ENCODE data around the gene THRB. TPM values are rescaled to one million over a fixed set of nuclear protein-coding genes. Genes with fewer than 3 reads are reported as not detected.

Gene THRB
- total RNA-seq, 1 donor from 2014 or later: not detected

DNA sequence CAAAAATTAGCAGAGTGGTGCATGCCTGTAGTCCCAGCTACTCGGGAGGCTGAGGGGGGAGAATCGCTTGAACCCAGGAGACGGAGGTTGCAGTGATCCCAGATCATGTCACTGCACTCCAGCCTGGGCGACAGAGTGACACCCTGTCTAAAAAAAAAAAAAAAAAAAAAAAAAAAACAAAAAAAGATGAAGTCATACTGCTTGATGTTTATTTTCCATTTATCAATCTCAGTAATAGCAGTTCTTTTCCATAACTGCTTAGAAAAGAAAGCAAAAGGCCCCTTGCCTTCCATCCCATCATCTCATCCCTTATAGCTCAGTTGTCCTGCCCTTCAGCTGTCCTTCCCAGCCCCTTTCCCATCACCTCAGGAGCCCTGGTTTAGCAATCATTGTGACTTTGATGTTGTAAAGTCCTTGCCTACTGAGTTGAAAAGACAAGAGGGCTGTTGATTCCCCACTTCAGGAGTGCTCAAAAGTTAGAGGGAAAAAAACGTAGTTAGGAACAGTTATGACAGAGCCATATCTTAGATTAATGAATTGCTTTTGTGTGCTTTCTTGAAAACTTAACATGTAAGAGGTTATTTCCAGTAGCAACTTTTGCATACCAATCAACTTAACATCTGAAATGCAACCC is 18.0 kb upstream of the THRB start:
- intact Hi-C loops (cut with micrococcal nuclease): no loop called here

- intact Hi-C loops (cut with micrococcal nuclease): no loop called here
Measured at GRCh38 chr3:24510030-24510648, 15.5 kb upstream of the THRB start.

- intact Hi-C loops (cut with micrococcal nuclease): no loop called here
Measured at GRCh38 chr3:24508423-24508839, 13.8 kb upstream of the THRB start.

DNA sequence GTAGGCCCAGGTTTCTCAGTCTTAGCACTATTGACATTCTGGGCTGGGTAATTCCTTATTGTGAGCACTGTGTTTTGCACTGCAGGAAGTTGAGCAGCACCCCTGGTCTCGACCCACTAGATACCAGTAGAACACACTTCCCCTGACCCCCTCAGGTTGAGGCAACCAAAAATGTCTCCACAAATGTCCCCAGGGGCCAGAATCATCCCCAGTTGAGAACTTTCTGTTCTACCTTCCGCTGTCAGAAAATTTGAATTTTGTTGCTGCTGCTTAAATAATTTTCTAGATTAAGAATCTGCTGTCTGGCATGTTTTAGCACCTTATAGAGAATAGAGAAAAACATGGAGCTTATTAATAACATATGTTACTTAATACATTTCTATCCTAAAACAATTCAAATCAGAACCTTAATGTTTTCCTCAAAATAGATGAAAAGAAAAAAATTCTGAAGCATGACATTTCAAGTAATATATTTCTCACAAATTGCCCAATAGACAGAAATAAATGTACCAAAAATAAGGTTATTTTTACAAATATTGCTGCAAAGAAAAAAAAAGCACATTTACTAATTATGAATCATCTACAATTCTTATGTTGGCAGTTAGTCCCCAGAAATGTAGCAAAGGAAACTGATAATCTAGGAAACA is 13.2 kb upstream of the THRB start:
- intact Hi-C loops (cut with micrococcal nuclease): no loop called here

DNA sequence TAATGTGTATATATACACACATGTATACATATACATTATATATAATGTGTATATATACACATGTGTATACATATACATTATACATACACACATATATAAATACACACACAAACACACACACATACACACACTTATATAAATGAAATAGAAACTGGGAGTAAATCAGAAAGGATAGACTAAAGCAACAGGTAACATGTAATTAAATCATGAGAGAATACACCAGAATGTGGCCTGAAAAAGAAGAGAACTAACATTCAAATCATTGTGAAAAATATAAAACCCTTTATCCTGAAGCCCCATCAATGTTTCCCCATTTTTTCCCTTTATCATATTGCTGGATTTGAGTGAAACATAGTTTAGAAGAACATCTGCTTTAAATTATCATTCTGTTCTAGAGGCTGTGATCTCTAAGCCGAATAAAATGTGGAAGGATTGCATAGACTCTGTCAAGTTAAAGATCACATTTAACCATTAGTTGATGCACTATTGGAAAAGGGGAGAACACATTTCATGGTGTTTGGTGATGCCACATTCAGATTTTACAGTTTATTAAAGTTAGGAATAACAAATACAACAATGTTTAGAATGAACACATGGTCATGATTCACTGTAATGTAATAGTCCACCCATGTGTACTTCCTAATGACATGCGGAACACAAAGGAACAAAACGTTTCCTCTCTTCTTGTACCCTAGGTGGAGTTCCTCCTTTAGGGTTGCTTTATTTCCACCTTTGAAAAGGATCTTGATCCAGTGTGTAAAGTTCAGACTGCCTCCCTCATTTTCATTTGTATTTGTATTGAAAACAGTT is 12.5 kb upstream of the THRB start:
- intact Hi-C loops (cut with micrococcal nuclease): no loop called here

GRCh38 chr3:24505691-24506550 is 11.3 kb upstream of the THRB start:
- intact Hi-C loops (cut with micrococcal nuclease): no loop called here

DNA sequence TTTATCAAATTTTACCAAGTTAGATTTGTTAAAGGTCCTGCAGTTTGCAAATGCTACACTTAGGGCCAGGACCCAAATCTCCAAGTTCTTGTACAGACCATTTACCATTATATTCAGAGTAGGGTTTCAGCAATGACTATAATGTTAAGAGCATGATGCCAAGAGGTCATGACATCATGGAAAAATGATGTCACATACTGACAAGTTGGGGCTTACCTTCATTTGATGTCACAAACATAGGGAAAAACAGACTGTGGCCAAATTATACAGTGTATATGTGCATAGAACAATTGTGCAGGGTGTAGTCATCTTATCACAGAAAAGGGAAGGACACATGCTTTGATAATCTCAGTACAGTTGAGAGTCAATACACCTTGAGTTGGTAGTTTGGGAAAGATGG is 10.1 kb upstream of the THRB start:
- intact Hi-C loops (cut with micrococcal nuclease): no loop called here

GRCh38 chr3:24503616-24504113 is 9.0 kb upstream of the THRB start:
- intact Hi-C loops (cut with micrococcal nuclease): no loop called here

GRCh38 chr3:24502690-24503089 is 8.0 kb upstream of the THRB start:
- intact Hi-C loops (cut with micrococcal nuclease): no loop called here

DNA sequence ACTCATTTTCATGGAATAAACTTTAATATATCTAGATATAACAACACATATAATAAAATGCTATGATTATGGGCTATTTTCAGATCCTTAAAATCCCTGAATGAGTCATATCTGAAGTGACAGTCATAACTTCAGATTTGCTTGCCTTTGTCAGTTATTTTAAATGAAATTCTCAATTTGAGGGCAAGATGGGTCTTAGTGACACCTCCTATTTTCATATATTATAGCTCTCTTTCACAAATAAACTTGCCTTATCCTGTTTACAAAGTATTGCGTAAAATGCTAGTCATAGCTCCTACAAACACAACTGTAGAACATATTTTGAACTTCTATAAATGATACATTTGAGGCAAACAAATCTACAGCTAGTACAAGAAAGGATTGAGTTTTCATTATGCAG is 6.2 kb upstream of the THRB start:
- intact Hi-C loops (cut with micrococcal nuclease): no loop called here

- intact Hi-C loops (cut with micrococcal nuclease): no loop called here
Measured at GRCh38 chr3:24499991-24500390, 5.3 kb upstream of the THRB start.

DNA sequence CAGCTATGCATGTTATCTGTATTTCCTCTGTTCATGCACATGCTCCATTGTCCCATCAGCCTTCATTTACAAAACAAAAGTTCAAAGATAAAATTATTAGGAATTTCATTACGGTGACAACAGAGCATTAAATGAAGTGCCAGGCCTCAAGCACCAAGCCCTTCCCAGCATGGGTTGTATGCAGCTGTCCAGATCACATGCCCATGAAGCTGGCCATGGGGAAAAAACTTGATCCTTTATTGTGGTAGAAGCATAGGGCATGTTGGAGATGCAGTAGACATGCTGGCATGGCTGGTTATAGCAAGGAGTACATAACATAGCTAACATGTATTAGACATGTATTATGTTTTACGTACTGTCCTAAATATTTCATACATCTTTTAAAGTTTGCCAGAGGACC is 4.1 kb upstream of the THRB start:
- intact Hi-C loops (cut with micrococcal nuclease): no loop called here

DNA sequence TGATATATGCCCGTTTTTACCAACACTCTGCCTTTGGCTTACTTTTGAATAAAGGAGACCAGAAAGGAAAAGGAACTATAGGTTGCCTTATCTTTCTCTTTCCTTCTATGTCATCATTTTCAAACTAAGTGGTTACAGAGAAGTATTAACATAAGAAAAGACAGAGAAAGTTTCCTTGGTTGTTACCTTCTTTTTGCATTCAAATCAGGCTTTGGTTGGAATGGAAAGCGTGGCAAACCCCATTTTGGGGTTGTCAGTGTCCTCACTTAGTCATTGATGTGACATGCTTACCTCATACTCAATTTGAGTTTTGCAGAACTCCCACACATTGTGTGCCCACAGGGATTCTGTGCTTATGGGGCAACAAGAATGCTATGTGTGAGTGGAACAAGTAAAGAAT is 3.7 kb upstream of the THRB start:
- intact Hi-C loops (cut with micrococcal nuclease): no loop called here

GRCh38 chr3:24497942-24498341 is 3.3 kb upstream of the THRB start:
- intact Hi-C loops (cut with micrococcal nuclease): no loop called here

DNA sequence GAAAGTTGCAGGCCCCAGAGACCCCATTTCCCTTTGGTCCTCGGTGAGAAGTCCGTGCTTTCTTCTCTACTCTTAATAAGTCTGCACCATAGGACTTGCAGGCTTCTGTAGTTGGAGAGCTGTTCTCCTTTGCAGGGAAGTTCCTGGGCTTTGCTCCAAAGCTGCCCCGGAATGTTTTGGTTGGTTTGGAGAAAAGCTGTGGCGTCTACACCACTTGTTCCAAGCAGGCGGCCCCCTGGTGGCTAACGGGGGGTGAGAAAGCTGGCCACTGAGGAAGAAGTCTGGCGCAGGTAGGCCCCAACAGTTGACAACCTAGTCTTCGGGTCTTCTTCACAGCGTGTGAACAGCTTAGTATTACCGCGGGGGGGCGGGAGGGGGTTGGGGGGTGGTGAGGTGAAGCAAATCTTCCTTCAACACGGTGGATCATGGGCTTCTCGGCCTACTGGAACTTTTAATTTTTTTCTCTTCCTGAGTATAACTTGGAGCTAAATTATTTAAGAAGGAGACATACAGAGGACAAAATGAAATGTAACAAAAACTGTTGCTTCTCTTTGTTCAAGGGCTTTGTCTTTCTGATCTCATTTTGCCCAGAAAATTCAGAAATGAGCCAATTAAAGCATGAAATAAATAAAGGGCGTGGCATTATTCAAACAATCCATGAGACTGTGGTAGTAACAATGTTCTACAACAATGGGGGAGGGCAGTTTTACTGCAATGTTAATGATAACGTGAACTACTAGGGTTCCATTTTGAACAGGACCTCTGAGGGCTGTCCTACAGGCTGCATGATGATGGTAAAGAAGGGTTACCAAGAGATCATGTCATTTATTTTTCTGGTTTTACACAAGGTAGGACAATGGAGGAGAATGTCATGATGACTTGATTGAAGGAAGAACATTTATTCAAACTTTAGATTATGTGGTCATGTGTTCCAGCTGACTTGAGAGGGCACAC is 2.2 kb upstream of the THRB start:
- intact Hi-C loops (cut with micrococcal nuclease): no loop called here

DNA sequence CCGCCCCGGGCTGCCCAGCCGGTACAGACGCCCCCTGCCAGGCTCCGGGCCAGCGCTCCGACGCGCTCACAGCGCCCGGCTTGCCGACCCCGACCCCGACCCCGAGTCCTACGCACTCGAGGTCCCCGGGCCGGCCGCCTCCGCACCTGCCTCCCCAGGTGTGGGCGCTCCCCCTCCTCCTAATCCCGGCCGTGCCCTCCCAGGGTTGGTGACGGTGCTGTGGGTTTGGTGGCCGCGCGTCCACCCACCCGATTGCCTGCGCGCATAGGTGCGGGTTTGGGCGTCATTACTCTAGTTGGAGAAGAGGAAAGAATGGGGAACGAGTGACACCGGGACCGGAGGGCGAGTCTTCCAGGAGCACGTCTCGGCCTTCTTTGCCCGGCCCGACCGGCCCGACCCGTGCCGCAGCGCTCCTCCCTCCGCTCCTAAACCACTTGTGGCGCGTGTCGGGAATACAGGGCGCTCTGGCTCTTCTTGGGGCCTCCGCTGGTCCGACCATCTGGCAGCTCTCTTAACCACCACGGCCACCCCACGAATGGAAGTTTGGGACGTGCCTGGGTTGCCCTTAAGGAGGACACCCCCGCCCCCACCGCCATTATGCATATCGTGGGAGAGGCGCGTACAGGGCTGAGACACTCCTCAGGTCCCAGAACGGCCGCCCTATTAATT is 810 bp upstream of the THRB start:
- intact Hi-C loops (cut with micrococcal nuclease): no loop called here

DNA sequence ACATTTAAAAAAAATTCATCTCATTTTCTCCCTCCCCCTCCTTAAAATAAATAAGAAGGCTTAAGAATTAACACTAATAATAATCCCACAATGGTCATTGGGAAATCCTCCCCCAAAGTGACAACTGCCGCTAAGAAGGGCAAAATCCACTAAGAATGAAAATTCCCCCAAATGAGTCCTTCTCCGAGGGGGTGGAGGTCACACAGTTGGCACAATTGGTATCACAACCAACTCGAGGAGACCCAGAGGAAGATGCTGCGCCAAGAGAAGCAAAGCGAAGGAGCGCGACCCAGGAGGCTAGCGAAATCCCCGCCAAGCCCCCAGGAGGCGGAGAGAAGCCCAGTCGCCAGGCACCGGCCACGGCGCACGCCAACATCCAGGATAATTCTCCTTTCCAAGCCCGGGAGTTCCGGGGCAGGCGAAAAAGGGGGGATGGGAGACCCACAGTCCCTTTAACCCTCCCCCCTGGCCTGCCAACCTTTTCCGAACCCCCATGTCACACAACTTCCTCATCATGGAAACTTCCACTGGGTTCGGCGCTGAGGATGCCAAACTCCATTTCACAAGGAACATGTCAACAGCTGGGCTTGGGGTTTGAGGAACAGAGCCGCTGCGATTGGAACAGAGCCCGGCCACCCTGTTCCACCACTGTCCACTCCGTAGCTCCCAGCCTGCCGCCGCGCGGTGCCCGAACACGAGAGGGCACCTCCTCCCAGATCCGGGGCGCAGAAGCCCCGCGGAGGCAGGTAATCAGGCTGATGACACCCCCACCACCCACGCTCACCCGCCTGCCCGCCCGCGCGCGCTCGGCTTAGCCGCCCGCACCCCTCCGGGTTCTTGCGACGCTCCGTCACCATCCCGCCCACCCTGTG is 668 bp downstream of the THRB start:
- intact Hi-C loops (cut with micrococcal nuclease): no loop called here

DNA sequence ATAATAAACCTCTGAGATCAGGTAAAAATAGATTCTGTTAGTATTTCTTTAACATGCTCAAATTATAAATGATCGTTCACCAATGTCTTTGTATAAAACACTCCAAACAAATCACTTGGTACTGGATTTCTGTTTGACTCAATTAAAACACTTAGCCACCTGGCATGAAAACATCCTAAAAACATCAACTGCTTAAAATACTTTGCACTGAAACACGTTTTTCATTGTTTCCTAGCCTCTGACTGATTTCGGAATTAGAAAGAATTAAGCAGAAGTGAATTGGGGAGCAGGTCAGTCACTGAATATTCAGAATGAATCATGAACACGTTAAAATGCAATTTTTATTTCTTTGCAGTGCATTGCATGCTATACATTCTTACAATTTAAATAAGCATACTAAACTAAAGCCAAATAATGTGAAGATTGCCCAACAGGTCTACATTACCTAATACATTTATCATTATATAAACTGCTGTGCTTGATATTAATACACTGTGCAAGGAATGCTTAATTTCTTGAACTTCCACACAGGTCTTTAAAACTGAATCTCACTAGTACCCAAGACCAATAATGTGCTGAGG is 1.6 kb downstream of the THRB start:
- intact Hi-C loops (cut with micrococcal nuclease): no loop called here

Measured in T-helper 1 cell treated with Interleukin-12 subunit alpha and Interleukin-12 subunit beta and Interleukin-4 antibody, amounts not matched to agents 30 ng/mL and 1 ng/mL, for 36 hours (primary cell).